ENCODE results near the gene MIPOL1.
"Not testable (repeated sequence)": the region's sequence is repeated elsewhere in the genome, so short reads cannot be mapped to it uniquely, and the experiment has no call there.

Gene MIPOL1

GRCh38 chr14:37447883-37448391 is 250.2 kb downstream of the MIPOL1 start:
- no peak overlapping the region for H3K4me3 Mint-ChIP-seq
- H3K9me3 Mint-ChIP-seq: peaks cover 4% of the 10 kb centered on the region
- H3K4me1 Mint-ChIP-seq: no peaks in the 10 kb centered on the region
- no peaks in the 10 kb centered on the region for H3K27me3 Mint-ChIP-seq (ENCODE audit: low read depth)
- TF ChIP-seq, protein P1, sequence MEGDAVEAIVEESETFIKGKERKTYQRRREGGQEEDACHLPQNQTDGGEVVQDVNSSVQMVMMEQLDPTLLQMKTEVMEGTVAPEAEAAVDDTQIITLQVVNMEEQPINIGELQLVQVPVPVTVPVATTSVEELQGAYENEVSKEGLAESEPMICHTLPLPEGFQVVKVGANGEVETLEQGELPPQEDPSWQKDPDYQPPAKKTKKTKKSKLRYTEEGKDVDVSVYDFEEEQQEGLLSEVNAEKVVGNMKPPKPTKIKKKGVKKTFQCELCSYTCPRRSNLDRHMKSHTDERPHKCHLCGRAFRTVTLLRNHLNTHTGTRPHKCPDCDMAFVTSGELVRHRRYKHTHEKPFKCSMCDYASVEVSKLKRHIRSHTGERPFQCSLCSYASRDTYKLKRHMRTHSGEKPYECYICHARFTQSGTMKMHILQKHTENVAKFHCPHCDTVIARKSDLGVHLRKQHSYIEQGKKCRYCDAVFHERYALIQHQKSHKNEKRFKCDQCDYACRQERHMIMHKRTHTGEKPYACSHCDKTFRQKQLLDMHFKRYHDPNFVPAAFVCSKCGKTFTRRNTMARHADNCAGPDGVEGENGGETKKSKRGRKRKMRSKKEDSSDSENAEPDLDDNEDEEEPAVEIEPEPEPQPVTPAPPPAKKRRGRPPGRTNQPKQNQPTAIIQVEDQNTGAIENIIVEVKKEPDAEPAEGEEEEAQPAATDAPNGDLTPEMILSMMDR (IDR thresholded peaks at IDR 0.05; ENCODE audit: unreplicated experiment in 3 of 3): no peak
- H3K27ac Mint-ChIP-seq: no peak overlapping the region
- peaks cover 12% of the 10 kb centered on the region for H3K36me3 Mint-ChIP-seq (ENCODE audit: low read depth)

DNA sequence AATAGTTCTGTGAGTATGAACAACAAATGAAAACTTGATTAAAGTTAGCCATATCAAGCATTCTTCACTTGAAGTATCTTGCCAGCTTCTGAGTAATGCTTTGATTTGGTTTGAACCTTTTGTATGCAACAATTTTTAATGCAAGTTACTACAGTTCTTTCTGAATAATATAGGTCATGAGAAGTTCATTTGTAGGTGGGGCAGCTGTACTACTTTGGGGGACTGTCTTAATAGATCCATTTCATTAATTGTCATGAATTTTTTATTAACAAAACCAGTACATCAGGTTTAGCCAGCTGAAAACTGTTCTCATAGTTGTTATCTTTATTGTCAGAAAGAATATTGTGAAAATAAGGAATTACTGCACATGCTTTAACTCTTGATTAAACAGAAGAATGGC is 254.6 kb downstream of the MIPOL1 start:
- H3K27ac Mint-ChIP-seq: no peak overlapping the region
- TF ChIP-seq, protein P1 (IDR thresholded peaks at IDR 0.05; ENCODE audit: unreplicated experiment in 3 of 3): no peak
- H3K27me3 Mint-ChIP-seq (ENCODE audit: low read depth): no peaks in the 10 kb centered on the region
- H3K4me3 Mint-ChIP-seq: no peak overlapping the region
- no peaks in the 10 kb centered on the region for H3K9me3 Mint-ChIP-seq
- H3K4me1 Mint-ChIP-seq: no peaks in the 10 kb centered on the region
- H3K36me3 Mint-ChIP-seq (ENCODE audit: low read depth): no peaks in the 10 kb centered on the region

GRCh38 chr14:37453985-37454384 is 256.2 kb downstream of the MIPOL1 start:
- Mint-ChIP-seq H3K4me1 (no peaks in the 10 kb centered on the region), H3K27me3 (ENCODE audit: low read depth) (no peaks in the 10 kb centered on the region), H3K36me3 (ENCODE audit: low read depth) (no peaks in the 10 kb centered on the region), H3K27ac (no peak overlapping the region), H3K4me3 (no peak overlapping the region), H3K9me3 (peaks cover 2% of the 10 kb centered on the region)
- TF ChIP-seq, protein P1 (IDR thresholded peaks at IDR 0.05; ENCODE audit: unreplicated experiment in 3 of 3): no peak

DNA sequence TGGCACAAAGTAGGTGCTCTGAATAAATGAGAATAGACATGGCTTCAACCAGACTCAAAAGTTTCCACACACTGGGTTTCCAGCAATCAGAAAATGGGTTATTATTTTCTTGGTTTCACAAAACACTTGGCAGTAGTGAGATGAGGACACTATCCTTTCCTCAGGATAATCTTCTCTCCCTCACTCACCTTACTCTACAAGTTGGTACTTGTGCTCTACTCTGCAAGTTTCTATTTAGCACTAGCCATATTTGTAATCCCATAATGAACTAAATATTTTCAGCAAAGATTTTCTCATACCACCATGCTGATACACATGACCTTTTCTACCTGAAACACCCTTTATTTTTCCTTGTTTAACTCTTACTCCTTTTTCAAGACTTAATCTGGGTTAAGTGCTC is 259.6 kb downstream of the MIPOL1 start:
- H3K4me1 Mint-ChIP-seq: no peaks in the 10 kb centered on the region
- peaks cover 26% of the 10 kb centered on the region for H3K9me3 Mint-ChIP-seq
- H3K36me3 Mint-ChIP-seq (ENCODE audit: low read depth): peaks cover 13% of the 10 kb centered on the region
- no peak overlapping the region for H3K27ac Mint-ChIP-seq
- no peak overlapping the region for H3K4me3 Mint-ChIP-seq
- H3K27me3 Mint-ChIP-seq (ENCODE audit: low read depth): no peaks in the 10 kb centered on the region
- TF ChIP-seq, protein P1 (IDR thresholded peaks at IDR 0.05; ENCODE audit: unreplicated experiment in 3 of 3): no peak

- Mint-ChIP-seq H3K9me3 (peaks cover 38% of the 10 kb centered on the region), H3K36me3 (ENCODE audit: low read depth) (peaks cover 23% of the 10 kb centered on the region)
- H3K27ac Mint-ChIP-seq; H3K27me3 Mint-ChIP-seq (ENCODE audit: low read depth); H3K4me3 Mint-ChIP-seq; H3K4me1 Mint-ChIP-seq: not testable (repeated sequence)
Observed at GRCh38 chr14:37462426-37462825, 264.7 kb downstream of the MIPOL1 start.

DNA sequence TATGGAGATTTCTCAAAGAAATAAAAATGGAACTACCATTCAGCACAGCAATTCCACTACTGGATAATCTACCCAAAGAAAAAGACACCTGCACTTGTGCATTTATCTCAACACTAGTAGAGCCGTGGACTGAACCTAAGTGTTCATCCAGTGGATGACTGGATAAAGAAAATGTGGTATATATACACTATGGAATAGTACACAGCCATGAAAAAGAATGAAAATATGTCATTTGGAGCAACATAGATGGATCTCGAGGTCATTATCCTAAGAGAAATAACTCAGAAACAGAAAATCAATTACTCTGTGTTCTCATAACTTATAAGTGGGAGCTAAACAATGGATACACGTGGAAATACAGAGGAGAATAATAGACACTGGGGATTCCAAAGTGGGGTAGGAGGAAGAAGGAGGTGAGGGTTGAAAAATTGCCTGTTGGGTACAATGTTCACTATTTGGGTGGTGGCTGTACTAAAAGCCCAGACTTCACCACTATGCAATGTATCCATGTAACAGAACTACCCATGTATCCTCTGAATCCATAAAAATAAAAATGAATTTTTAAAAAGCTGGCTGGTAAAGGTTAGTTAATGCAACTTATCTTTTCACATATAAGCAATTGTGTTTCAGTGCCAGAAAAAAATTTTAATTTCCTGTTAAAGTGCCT is 266.6 kb downstream of the MIPOL1 start:
- Mint-ChIP-seq H3K9me3 (peaks cover 33% of the 10 kb centered on the region), H3K36me3 (ENCODE audit: low read depth) (peaks cover 23% of the 10 kb centered on the region), H3K4me1 (no peaks in the 10 kb centered on the region), H3K27ac (no peak overlapping the region), H3K4me3 (no peak overlapping the region), H3K27me3 (ENCODE audit: low read depth) (no peaks in the 10 kb centered on the region)
- TF ChIP-seq, protein P1 (IDR thresholded peaks at IDR 0.05; ENCODE audit: unreplicated experiment in 3 of 3): no peak

Data from nephron (organoid).